ENCODE measurements around the gene NT5C2.
A peak's percentile ranks its signal among the peaks of the same experiment; 100 is the strongest.

DNA sequence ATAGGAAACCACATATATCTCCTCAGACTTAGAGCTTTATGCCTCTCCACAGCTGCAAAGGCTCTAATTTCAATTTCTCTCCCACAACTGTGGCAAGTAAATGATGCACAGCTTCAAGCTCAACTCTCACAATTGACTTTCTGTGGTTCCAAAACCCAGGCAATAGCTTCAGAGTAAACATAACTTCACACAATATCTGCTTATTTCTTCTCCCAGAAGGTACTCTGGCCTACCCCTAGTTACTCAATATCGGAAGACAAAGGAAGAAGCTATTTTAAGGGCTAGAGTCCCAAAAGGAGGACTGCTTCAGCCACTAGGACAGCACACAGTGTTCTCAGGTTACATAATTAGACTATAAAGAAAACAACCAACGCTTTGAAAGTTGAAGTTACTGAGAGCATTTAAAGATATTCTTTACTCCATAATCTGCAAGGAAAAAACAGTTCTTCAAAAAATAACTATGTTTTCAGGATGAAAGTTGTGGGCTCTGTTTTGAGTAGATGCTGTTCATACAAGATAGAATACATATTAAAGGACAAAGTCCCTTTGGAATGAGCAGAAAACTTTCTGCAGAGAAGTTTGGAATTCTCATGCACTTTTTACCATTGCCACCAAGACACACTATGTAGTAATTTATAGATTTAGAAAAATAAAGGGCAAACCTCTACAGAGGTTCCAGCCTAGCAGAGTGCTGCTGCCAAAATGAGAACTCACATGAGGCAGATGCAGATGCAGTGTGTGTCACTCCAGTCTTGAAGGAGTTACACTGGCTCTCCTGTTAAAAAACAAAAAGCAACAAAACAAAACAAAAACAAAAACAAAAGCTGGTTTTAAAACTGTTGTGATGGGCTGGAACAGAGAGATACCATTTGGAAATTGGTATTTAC is 81.8 kb downstream of the NT5C2 start:
- TF ChIP-seq EP300 (IDR thresholded peaks at IDR 0.05) (peak in 2 of 4 donors; percentile 42 to 50), POLR2AphosphoS5 (IDR thresholded peaks at IDR 0.05) (peak in 3 of 4 donors; percentile 20 to 37 (median 33))
- TF ChIP-seq, protein P1, sequence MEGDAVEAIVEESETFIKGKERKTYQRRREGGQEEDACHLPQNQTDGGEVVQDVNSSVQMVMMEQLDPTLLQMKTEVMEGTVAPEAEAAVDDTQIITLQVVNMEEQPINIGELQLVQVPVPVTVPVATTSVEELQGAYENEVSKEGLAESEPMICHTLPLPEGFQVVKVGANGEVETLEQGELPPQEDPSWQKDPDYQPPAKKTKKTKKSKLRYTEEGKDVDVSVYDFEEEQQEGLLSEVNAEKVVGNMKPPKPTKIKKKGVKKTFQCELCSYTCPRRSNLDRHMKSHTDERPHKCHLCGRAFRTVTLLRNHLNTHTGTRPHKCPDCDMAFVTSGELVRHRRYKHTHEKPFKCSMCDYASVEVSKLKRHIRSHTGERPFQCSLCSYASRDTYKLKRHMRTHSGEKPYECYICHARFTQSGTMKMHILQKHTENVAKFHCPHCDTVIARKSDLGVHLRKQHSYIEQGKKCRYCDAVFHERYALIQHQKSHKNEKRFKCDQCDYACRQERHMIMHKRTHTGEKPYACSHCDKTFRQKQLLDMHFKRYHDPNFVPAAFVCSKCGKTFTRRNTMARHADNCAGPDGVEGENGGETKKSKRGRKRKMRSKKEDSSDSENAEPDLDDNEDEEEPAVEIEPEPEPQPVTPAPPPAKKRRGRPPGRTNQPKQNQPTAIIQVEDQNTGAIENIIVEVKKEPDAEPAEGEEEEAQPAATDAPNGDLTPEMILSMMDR (IDR thresholded peaks at IDR 0.05): no peak

All from sigmoid colon (tissue), 4 donors.